ENCODE measurements around the gene CNKSR3.
"Not testable (repeated sequence)": the region's sequence is repeated elsewhere in the genome, so short reads cannot be mapped to it uniquely, and the experiment has no call there.

Gene CNKSR3

DNA sequence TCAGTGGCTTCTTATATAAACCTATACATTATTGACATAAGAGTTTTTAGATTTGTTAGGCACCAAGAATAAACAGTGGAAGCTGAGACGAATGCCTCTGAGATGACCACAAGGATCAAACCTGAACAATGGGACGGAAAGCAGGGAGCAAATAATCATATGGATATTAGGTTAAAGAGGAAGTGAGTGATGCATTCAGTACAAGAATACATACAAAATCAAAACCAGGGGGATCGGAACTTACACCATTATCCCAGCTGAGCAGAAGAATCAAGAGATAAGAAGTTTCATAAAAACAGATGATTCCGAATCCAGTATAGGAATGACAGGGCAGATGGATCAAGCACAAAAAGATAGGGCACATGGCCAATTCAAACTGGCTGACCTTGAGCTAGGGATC lies 21.9 kb upstream of the CNKSR3 start:
- DNase-seq: no peak
- intact Hi-C loops (cut with DNase I): no loop called here

DNA sequence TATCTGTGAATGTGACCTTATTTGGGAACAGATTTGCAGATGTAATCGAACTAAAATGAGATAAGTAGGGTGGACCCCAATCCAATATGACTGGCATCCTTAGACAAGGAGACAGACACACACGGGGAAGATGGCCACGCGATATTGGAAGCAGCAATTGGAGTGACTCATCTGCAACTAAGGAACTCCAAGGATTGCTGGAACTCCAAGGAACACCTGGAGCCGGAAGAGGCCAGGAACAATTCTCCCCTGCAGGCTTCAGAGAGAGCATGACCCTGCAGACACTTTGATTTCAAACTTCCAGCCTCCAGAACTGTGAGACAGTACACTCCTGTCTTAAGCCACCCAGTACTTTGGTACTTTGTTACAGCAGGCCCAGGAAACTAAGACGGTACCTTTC lies 19.5 kb upstream of the CNKSR3 start:
- DNase-seq: no peak
- intact Hi-C loops (cut with DNase I): no loop called here

DNA sequence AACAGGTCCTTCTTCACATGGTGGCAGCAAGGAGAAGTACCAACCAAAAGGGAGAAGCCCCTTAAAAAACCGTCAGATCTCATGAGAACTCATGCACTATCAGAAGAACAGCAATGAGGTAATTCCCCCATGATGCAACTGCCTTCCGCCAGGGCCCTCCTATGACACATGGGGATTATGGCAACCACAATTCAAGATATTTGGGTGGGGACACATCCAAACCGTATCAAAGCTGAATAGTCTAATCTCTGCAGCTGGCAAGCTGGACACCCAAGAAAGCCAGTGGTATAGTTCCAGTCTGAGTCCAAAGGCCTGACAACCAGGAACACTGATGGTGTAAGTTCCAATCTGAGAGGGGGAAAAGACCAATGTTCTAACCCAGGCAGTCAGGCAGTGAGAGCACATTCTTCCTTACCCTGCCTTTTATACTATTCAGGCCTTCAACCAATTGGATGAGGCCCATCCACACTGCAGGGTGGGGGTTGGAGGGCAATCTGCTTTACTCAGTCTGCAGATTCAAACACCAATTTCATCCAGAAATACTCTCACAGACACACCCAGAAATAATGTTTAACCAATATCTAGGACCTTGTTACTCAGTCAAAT lies 17.9 kb upstream of the CNKSR3 start:
- no peak for DNase-seq
- intact Hi-C loops (cut with DNase I): no loop called here

DNA sequence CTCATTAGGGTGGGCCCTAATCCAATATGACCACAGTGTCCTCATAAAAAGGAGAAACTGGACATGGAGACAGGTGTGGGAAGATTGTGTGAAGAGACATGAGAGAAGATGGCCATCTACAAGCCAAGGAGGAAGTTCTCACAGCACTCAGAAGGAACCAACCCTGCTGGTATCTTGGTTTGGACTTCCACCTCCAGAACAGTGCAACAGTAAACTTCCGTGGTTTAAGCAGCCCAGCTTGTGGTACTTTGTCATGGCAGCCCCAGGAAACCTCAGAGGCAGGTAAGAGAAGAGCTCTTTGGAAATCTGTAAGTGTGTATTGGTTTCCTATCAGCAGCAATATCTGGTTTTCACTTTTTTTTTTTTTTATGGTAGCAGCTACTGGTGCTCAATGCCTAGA lies 16.5 kb upstream of the CNKSR3 start:
- intact Hi-C loops (cut with DNase I): no loop called here
- no peak for DNase-seq

DNA sequence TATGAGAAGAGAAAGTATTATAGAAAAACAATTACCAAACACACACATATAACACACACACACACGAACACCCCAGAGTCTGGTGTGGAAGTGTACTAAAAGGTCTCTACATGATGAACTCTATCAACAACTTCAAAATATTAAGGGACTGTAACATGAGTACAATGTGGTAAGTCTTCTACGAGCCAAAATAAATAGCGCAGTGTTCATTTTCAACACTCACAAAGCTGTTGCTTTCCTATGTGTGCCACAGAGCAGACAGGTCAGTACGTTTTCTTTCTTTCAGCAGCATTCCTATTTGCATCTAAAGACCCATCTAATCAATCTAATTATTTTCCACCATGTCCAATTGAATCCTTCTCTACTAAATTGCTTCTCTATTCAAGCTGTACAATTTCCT lies 12.1 kb upstream of the CNKSR3 start:
- intact Hi-C loops (cut with DNase I): no loop called here
- DNase-seq: no peak

DNA sequence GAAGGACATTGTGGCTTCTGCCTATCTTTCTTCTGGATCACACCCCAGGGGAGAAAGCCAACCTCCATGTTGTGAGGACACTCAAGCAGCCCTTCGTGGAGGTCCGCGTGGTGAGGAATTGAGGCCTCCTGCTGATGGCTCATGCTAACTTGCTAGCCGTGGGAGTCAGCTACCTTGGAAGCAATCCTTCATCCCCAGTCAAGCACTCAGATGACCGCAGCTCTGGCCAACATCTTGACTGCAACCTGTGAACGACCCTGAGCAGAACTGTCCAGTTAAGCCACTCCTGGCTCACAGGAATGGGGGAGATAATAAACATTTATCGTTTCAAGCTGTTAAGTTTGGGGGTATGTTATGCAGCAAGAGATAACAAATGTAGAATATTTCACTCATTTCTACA lies 10.9 kb upstream of the CNKSR3 start:
- intact Hi-C loops (cut with DNase I): no loop called here
- no peak for DNase-seq

DNA sequence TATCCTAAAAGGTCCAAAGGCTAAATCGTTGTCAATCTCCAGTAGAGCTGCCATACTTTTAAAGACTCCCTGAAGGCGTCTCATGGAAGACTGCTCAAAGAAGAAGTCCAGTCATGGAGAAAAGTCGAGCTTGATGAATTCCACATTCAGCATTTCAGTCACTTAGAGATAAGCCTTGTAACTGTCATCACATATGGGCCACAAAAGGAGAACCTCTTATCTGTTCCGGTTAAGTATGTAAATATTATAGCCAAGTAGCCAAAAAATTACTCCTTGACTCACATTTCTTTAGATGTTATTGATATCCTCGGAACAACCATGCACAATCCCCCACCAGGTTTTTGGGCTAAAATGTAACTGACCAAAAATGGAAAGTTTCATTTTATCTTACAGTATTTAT lies 9.8 kb upstream of the CNKSR3 start:
- DNase-seq: no peak
- intact Hi-C loops (cut with DNase I): no loop called here

DNA sequence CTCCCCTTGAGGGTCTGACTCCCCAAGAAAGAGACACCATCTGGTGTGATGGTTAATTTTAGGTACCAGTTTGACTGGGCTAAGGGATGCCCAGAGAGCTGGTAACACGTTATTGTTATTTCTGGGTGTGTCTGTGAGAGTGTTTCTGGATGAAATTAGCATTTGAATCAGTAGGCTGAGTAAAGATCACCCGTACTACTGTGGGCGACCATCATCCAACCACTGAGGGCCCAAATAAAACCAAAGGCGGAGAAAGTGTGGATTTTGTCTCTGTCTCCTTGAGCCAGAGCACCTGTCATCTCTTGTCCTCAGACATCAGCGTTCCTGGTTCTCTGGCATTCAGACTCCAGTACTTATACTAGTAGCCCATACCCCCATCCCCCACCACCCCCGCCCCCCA lies 7.9 kb upstream of the CNKSR3 start:
- DNase-seq: no peak
- intact Hi-C loops (cut with DNase I): no loop called here

DNA sequence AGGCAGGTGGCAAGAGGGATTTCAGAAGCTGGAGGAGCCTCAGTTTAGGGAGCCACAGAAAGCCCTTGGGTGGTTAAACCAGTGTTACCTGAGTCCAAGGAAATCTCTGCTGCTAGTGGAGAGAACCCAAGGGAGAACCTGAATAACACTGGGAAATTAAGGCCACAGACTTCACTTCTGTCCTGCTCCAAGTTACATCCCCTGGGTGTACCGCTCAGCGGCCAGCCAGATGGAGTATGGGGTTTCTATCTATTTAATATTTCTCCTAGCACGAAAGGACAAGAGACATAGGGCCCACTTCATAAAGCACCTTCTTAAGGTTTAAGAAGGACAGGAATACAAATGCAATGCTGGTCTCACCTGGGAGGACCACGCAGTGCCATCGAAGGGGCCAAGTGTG lies 5.8 kb upstream of the CNKSR3 start:
- DNase-seq: no peak
- intact Hi-C loops (cut with DNase I): no loop called here

DNA sequence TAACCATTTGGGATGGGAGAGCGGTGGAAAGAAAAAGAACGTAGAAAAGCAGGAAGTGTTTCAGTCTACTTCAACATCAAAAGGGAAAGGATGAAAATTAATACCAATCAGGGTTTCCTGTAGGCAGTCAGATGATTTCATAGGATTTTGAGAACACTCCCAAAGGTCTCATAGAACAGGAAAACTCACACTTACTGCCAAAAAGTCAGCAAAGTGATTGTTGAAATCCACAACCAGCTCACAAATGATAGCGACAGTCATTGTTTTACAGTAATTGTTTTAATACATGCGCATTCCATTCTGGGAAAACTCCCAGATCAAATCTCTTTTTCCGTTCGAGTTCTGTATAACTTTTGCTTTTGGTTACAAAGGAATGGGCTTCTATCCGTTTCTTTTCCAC lies 5.3 kb upstream of the CNKSR3 start:
- DNase-seq: no peak
- intact Hi-C loops (cut with DNase I): no loop called here

DNA sequence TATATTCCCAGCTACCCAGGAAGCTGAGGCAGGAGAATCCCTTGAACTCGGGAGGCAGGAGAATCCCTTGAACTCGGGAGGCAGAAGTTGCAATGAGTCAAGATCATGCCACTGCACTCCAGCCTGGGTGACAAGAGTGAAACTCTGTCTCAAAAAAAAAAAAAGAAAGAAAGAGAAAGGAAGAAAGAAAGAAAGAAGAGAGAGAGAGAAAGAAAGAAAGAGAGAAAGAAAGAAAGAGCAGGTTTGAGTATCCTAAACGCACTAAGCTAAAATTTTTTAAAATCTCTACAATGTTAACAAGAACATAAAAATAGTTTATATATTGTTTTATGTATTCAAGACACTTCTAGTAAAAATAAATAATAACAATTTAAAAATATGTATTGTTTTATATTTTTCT lies 4.6 kb upstream of the CNKSR3 start:
- intact Hi-C loops (cut with DNase I): not testable (repeated sequence)

DNA sequence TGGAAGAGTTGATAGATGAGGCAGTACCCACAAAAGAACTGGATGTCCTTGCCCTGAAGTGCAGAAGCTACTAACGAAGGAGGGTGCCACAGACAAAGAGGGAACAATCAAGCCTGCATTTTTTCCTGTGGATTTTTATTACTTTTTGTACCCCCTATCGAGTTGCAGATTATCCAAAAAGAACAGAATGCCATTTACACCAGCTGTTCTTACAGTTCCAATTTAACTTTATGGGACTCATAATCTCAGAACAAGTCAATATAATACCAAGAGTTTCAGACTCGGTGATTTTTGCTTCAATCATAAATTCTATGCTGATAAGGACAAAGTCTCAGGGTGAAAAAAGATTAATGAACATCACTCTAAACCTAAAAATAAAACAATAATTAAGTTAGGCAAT lies 4.0 kb upstream of the CNKSR3 start:
- intact Hi-C loops (cut with DNase I): no loop called here

More for the DNA sequence above, 4.6 kb upstream of the CNKSR3 start:
- not testable (repeated sequence) for DNase-seq

DNA sequence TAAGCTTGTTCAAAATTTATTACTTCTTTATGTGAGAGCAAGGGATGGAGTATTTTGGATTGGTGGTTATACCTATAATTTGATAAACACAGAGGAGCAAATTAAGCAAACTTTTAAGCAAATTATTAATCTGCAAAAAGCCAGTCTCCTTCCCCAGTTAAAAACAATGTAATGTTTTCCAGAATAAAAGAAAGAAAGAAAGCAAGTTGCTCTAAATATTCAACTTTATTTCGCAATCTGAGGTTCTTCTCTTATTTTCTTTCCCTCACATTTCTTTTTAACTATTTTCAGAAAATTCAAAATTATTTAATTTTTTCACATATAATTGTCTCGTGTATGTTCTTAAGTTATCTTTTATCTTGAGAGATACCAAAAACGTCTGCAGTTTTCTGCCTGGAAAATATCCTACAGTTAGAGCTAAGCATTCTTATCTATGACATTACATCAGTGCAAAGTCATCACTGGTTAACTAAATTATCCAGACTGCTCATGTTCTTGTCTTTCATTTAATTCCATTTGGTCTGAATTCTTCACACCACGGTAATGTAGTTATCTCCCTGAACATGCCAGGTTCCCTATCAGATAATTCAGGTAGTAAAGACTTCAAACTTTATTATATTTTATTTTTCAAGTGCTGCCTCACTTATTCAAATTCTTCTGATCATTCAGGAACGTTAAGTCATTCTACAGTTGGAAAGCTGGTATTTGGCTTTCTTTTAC lies 3.3 kb upstream of the CNKSR3 start:
- intact Hi-C loops (cut with DNase I): no loop called here
- DNase-seq: no peak

More for the DNA sequence above, 4.0 kb upstream of the CNKSR3 start:
- DNase-seq: no peak

DNA sequence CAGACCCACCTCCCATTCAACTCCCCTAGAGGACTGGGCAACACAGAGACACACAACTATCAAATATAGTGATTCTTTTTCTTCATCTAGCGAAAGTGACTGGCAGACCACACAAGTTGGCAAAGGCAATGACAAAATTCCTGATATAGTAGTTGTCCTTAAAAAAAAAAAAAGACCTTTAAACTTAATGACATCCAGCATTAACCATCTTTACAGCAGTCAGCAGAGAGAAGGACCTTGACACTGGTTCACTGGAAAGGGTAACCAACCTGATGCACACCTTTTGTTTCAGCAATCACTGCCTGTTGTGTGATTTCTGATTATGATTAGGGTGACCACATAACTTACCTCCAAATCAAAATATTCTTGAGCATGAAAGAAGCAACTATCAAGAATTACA lies 1.7 kb upstream of the CNKSR3 start:
- DNase-seq: no peak
- intact Hi-C loops (cut with DNase I): no loop called here

DNA sequence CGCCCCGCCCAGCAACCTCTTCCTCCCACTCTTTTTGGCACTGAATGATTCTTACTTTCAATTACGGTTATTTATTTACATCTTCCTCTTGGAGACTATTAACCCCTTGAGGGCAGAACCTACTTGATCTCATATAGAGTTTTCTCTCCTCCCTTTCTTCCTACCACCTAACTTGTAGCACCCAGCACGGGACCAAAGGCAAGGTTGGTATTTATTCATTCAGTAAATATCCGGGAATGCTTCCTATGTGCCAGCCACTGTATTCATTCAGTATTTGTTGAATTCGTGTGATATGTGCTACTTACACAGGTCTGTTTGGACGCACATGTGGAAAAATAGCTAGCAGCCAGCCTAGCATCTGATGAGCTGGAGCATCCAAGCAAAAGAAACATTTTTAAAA lies 1.3 kb upstream of the CNKSR3 start:
- no peak for DNase-seq
- intact Hi-C loops (cut with DNase I): no loop called here

DNA sequence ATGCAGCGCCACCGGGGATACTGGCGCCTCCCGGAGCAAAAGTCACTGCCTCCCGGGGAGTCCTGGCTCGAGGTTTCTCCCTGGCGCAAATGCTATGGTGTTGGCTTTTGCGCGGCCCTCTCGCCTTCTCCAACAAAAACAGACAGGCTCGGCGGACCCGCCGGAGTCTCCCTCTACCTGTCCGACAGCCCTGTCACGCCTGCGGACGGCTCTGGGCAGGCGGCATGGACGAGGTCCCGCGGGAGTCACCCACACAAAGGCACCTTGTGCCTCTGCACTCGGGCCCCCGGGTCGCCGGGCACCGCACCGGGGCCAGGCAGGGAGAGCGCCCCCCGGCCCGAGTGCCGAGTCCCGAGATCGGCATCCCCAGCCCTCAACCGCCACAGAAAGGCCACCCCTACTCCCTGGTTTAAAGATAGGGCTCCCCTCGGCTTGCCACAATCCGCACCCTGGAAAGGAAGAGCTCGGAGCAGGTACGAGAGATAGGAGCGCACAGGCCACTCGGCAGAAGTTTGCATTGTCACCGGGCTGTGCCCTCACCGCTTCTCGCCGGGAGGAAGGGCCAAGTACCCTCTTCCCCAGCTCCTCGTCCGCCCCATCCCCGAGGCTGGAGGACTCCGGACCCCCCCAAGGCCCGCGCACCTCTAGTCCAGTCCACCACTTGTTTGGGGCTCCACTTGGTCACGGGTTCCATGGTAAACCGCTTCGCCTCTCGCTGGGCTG lies 903 bp downstream of the CNKSR3 start:
- intact Hi-C loops (cut with DNase I): no loop called here
- DNase-seq: peak in 38 of 42 donors; percentile 14 to 75 (median 42)

DNA sequence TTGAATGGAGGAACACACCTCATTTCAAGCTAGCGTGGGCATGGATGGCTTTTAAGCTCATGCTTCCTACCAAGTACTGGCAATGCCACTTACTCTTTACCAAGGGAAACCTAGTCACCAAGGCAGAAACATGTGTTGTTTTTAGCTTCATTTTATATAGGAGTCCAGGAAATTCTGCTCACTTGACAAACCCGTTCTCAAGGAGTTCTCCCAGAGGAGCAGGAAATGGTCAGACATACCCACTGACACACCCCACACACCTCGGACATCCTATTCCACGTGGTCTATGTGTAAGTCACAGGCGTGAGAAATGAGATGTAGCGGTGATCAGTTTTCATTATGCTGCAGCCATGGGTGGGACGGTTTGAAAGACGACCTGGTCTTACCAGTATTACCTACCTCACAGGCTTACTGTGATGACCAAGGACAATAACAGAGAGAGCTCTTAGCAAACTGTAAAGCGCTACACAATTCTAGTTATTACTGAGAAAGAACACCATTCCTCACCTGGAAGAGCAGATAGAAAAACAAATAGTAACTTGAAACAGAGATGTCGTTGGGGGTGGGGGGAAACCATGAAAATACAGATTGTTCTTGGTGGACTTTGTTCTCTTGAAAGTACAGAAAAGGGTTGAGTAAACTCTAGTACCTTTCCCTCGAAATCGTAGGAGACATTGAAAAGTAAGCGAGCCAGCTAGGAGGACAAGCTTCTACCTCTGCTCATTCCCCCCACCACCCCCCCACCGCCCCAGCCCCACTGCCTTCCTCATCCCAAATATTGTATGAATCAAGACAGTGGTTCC lies 1.7 kb downstream of the CNKSR3 start:
- peak in 1 of 42 donors; percentile 36 for DNase-seq
- intact Hi-C loops (cut with DNase I): no loop called here

DNA sequence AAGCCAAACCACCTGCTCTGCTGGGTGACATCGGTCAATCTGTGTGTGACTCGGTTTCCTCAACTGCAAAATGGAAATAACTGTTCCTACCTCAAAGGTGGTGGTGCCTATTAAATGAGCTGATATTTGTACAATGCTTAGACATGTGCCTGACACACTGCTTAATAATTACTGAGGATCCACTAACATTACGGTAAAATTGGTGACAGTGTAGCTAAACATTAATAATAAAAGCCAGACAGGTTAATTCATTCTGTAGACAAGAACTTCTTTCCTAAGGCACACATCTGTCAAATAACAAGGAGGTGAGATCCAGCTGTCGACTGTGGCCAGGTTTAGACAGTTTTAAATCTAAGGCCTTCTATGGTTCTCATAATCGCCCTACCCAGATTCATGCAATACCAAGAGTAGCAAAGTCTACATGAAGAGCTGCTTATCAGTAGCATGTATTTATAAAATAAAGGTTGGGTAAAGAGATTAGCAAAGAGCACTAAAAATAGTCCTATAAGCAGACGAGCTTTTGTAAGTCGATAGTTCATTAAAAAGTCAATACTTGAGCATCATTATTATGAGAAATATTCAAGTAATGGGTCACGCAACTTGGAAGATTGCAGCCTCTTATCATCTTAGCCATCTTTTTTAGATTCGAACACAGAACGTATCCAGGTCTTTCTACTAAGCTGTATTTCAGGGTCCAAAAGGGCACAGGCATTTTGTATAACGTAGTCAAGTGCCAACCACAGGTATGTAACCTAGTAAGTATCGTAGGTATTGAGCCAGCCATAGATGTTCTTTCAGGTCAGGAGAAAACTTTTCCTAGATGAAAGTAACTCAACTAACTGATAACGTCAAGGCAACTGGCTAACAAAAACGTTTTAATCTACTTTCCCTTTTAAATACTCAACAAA lies 3.2 kb downstream of the CNKSR3 start:
- intact Hi-C loops (cut with DNase I): no loop called here

DNA sequence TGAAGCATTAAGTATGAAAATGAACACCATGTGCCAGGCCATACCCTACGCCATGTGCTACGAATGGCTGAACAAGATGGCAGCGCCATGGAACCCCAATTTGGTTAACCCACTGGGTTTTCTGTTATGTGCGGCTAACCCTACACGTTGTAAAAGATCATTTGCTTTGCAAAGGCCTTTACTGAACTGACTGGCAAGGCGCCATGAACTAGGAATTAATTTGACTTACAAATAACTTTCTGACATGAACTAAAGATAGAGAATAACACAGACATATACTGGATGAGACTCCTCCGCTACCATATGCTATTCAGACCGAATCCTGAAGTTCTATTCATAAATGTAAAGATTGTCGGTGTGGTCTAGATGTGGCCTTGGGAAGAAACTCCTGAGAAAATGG lies 3.9 kb downstream of the CNKSR3 start:
- DNase-seq: peak in 1 of 42 donors; percentile 40
- intact Hi-C loops (cut with DNase I): no loop called here

More for the DNA sequence above, 3.2 kb downstream of the CNKSR3 start:
- no peak for DNase-seq

Measured in head of caudate nucleus (tissue), 42 donors.